GM19193 (cell line): ENCODE results near the gene SRRM5.

Experiments used
- POLR2A ChIP-seq: IDR thresholded peaks from 4 replicates; pipeline ENCODE4 v1.6.1; 2011; ENCODE audit not compliant: insufficient read depth, insufficient read length; ENCODE audit errors: extremely low read depth

The SRRM5 gene

GRCh38 chr19:43611788-43612187 lies at the start of gene SRRM5:
Gene SRRM5 (plus strand): TSS chr19:43612088. CDS start chr19:43612122, 34 bp downstream.
- TF ChIP-seq POLR2A: no peak

- TF ChIP-seq POLR2A: no peak
These were observed 49.6 kb upstream of the SRRM5 start for GRCh38 chr19:43562226-43562697.

GRCh38 chr19:43562698-43563241 lies 49.1 kb upstream of the SRRM5 start:
- TF ChIP-seq POLR2A: no peak

- TF ChIP-seq POLR2A: no peak
These were observed 48.0 kb upstream of the SRRM5 start for GRCh38 chr19:43563816-43564457.

GRCh38 chr19:43564800-43565199 lies 47.1 kb upstream of the SRRM5 start:
- TF ChIP-seq POLR2A: no peak

GRCh38 chr19:43569657-43570056 lies 42.2 kb upstream of the SRRM5 start:
- no peak for TF ChIP-seq POLR2A

- no peak for TF ChIP-seq POLR2A
These were observed 41.6 kb upstream of the SRRM5 start for GRCh38 chr19:43570174-43570791.

GRCh38 chr19:43572171-43572588 lies 39.7 kb upstream of the SRRM5 start:
- no peak for TF ChIP-seq POLR2A

- no peak for TF ChIP-seq POLR2A
These were observed 37.3 kb upstream of the SRRM5 start for GRCh38 chr19:43574424-43575155.

GRCh38 chr19:43575156-43575950 lies 36.5 kb upstream of the SRRM5 start, which contains the start of the genes PINLYP and XRCC1:
Gene PINLYP (plus strand): TSS chr19:43575801. CDS start chr19:43577192, 1,391 bp downstream.
Gene XRCC1 (minus strand): TSS chr19:43575527. CDS start chr19:43575458, 69 bp downstream.
- TF ChIP-seq POLR2A: peak; percentile 62

- TF ChIP-seq POLR2A: no peak
These were observed 35.7 kb upstream of the SRRM5 start for GRCh38 chr19:43575955-43576878.

GRCh38 chr19:43578787-43579186 lies 33.1 kb upstream of the SRRM5 start:
- TF ChIP-seq POLR2A: no peak

- no peak for TF ChIP-seq POLR2A
These were observed 30.4 kb upstream of the SRRM5 start for GRCh38 chr19:43581467-43581866.
